Airway epithelial cell (primary cell): ENCODE measurements around the gene TMEM174. TPM values are rescaled to one million over a fixed set of nuclear protein-coding genes. Genes with fewer than 3 reads are reported as not detected.

ENCODE experiments used
- total RNA-seq: library from RNA; depleted of rRNA; stranded (reverse); fragments of >200 nt; gene quantifications from 2 replicates; pipeline ENCODE4 v1.2.3, GENCODE V29; 2015

TMEM174 gene
- total RNA-seq, result not detected in 2 replicates

GRCh38 chr5:73172951-73173350 is at the start of gene TMEM174:
TSS of gene TMEM174 (plus strand) at chr5:73173193. CDS start at chr5:73173244, 51 bp downstream.

Other genes with a start within 250 kb of the TMEM174 start
- gene FCHO2, start 217.2 kb upstream of the TMEM174 start, total RNA-seq, result 6.3 and 10.2 TPM in 2 replicates
- gene TMEM171, start 52.6 kb upstream of the TMEM174 start, total RNA-seq, result 0.84 and 0.92 TPM in 2 replicates